HFF-Myc (cell line): ENCODE measurements around the gene KCNK7.

Source experiments
- DNase-seq: peaks from one replicate; pipeline ENCODE4 v3.0.0-alpha.2; 2011; ENCODE audit warnings: low read depth; ENCODE audit errors: extremely low read depth
- H3K4me3 ChIP-seq: replicated peaks from 2 replicates; pipeline ENCODE4 v1.5.1; 2011; ENCODE audit warnings: low read depth, mild to moderate bottlenecking, control low read depth, low read length
- CTCF ChIP-seq: IDR thresholded peaks from 2 replicates; pipeline ENCODE4 v1.5.1; 2012; ENCODE audit warnings: mild to moderate bottlenecking, low read depth, low read length, control low read depth; ENCODE audit errors: missing control alignments

The KCNK7 gene

GRCh38 chr11:65620666-65621065 is 25.1 kb upstream of the KCNK7 start:
- no peak for DNase-seq
- no peak for TF ChIP-seq CTCF
- no peak overlapping the region for H3K4me3 ChIP-seq

- no peak overlapping the region for H3K4me3 ChIP-seq
- no peak for DNase-seq
- no peak for TF ChIP-seq CTCF
Observed at GRCh38 chr11:65619281-65619928, 23.8 kb upstream of the KCNK7 start.

GRCh38 chr11:65618763-65619162 is 23.2 kb upstream of the KCNK7 start:
- H3K4me3 ChIP-seq: no peak overlapping the region
- TF ChIP-seq CTCF: no peak
- DNase-seq: no peak

- no peak for TF ChIP-seq CTCF
- no peak for DNase-seq
- H3K4me3 ChIP-seq: no peak overlapping the region
Observed at GRCh38 chr11:65617990-65618751, 22.6 kb upstream of the KCNK7 start.

GRCh38 chr11:65617136-65617850 is 21.7 kb upstream of the KCNK7 start:
- no peak for TF ChIP-seq CTCF
- no peak for DNase-seq
- peak overlapping the region; percentile 76 for H3K4me3 ChIP-seq

- DNase-seq: no peak
- TF ChIP-seq CTCF: no peak
- H3K4me3 ChIP-seq: peak overlapping the region; percentile 76
Observed at GRCh38 chr11:65616575-65617001, 21.0 kb upstream of the KCNK7 start.
